ENCODE measurements around the gene SLC26A1. TPM values are rescaled to one million over a fixed set of nuclear protein-coding genes. Genes with fewer than 3 reads are reported as not detected.

SLC26A1 gene
- total RNA-seq, 1 experiment from 2014 or later = 0.09 TPM

- Histone ChIP-seq H3K27me3 (ENCODE audit: insufficient read depth, low read length) (no peaks in the 10 kb centered on the region), H3K4me1 (ENCODE audit: insufficient read depth, low read length) (no peaks in the 10 kb centered on the region; the same call in 1 of the 2 replicates), H3K23ac (ENCODE audit: insufficient read length, low read depth, low read length) (no peak overlapping the region), H2AFZ (ENCODE audit: low read length) (no peak overlapping the region), H4K20me1 (ENCODE audit: control insufficient read depth, insufficient read depth, insufficient read length) (no peaks in the 10 kb centered on the region), H3K4me2 (ENCODE audit: insufficient read depth, insufficient read length, low read length) (no peak overlapping the region), H3K18ac (ENCODE audit: insufficient read length, low read depth, low read length) (peak overlapping the region; percentile 0), H2BK15ac (ENCODE audit: low read depth, low read length) (no peak overlapping the region), H2BK12ac (ENCODE audit: insufficient read length, low read depth, low read length) (no peak overlapping the region), H4K8ac (replicated peaks; ENCODE audit: insufficient read length, low read depth, low read length) (no peak overlapping the region), H4K91ac (ENCODE audit: insufficient read length, low read depth, low read length) (no peak overlapping the region), H3K14ac (ENCODE audit: insufficient read depth, low read length) (no peak overlapping the region), H3K27ac (ENCODE audit: insufficient read length, low read depth, low read length) (no peak overlapping the region), H4K5ac (ENCODE audit: insufficient read length, low read depth, low read length) (no peak overlapping the region), H3K23me2 (ENCODE audit: insufficient read length, low read depth, low read length, poor library complexity, severe bottlenecking) (no peaks in the 10 kb centered on the region), H2BK120ac (ENCODE audit: low read depth, low read length, poor library complexity, severe bottlenecking) (no peak overlapping the region), H3K9ac (ENCODE audit: extremely low read depth, insufficient read length, low read length) (no peak overlapping the region), H3K56ac (ENCODE audit: insufficient read length, low read depth, low read length) (no peak overlapping the region), H2AK5ac (ENCODE audit: insufficient read length, low read length) (no peak overlapping the region), H3K4ac (ENCODE audit: low read depth, low read length) (no peak overlapping the region), H2BK5ac (ENCODE audit: insufficient read length, low read length) (no peak overlapping the region), H3K79me1 (ENCODE audit: insufficient read depth, low read depth, low read length, poor library complexity, severe bottlenecking) (no peaks in the 10 kb centered on the region), H2BK20ac (ENCODE audit: low read depth, low read length, poor library complexity, severe bottlenecking) (no peak overlapping the region), H3K79me2 (ENCODE audit: insufficient read depth, low read length) (no peaks in the 10 kb centered on the region), H3K9me3 (ENCODE audit: control insufficient read depth, low read depth, low read length) (no peaks in the 10 kb centered on the region), H3T11ph (ENCODE audit: low read length) (no peak overlapping the region)
- peaks cover 0 to 4% of the 10 kb centered on the region in 2 experiments; a peak in 1 of 4 replicates for H3K4me1 Mint-ChIP-seq
- peaks cover 8 to 13% (median 12%) of the 10 kb centered on the region in 3 experiments; a peak in 6 of 7 replicates for H3K36me3 Mint-ChIP-seq (ENCODE audit: insufficient read depth in 1 of 3, low read depth in 3 of 3)
- DNase-seq = no peak
- no CpG with 5 or more reads among the region's 36 CpGs for WGBS (ENCODE audit: extremely low coverage, insufficient read length, low lambda C conversion rate)
- peaks cover 0 to 2% of the 10 kb centered on the region in 2 experiments; a peak in 1 of 5 replicates for H3K9me3 Mint-ChIP-seq
- H3K4me3 Mint-ChIP-seq = no peak overlapping the region
- no peak for TF ChIP-seq CTCF (conservative IDR thresholded peaks at IDR 0.05)
- H3K27ac Mint-ChIP-seq = no peak overlapping the region
- no peaks in the 10 kb centered on the region for H3K27me3 Mint-ChIP-seq (ENCODE audit: low read depth)
These were observed 35.5 kb upstream of the SLC26A1 start for GRCh38 chr4:1028574-1029220.

Data from H9 (cell line).